ENCODE measurements around the gene CRY1. TPM values are rescaled to one million over a fixed set of nuclear protein-coding genes. Genes with fewer than 3 reads are reported as not detected.

CRY1 gene
- total and polyA plus RNA-seq, 9 of the 15 experiments (the other 6 are each of a cell fraction or from before 2014, with no cell fraction given): 8.7 to 33.3 (median 25.2) TPM

DNA sequence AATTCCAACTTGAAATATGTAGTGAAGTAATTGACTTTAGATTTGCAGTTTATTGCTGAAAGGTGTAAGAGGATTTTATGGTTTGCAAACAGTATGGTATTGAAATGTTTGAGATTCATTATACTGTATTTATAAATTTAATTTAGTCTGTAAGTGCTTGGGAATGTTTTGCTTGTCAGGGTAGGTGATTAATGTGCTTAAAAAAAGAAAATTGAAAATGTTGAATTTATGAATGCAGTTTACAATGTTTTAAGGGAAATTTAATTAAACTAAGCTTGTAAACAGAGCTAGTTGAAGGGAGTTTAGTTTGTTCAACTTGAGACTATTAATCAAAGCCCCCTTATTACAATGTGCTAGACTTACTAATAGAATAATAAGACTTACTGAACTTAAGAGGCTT is 18.0 kb upstream of the CRY1 start (continued):
- TF ChIP-seq, protein P1, sequence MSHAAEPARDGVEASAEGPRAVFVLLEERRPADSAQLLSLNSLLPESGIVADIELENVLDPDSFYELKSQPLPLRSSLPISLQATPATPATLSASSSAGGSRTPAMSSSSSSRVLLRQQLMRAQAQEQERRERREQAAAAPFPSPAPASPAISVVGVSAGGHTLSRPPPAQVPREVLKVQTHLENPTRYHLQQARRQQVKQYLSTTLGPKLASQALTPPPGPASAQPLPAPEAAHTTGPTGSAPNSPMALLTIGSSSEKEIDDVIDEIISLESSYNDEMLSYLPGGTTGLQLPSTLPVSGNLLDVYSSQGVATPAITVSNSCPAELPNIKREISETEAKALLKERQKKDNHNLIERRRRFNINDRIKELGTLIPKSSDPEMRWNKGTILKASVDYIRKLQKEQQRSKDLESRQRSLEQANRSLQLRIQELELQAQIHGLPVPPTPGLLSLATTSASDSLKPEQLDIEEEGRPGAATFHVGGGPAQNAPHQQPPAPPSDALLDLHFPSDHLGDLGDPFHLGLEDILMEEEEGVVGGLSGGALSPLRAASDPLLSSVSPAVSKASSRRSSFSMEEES (CRISPR knock-in tag; IDR thresholded peaks at IDR 0.05): no peak
- TF ChIP-seq, protein P2, sequence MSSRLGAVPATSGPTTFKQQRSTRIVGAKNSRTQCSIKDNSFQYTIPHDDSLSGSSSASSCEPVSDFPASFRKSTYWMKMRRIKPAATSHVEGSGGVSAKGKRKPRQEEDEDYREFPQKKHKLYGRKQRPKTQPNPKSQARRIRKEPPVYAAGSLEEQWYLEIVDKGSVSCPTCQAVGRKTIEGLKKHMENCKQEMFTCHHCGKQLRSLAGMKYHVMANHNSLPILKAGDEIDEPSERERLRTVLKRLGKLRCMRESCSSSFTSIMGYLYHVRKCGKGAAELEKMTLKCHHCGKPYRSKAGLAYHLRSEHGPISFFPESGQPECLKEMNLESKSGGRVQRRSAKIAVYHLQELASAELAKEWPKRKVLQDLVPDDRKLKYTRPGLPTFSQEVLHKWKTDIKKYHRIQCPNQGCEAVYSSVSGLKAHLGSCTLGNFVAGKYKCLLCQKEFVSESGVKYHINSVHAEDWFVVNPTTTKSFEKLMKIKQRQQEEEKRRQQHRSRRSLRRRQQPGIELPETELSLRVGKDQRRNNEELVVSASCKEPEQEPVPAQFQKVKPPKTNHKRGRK (tag; IDR thresholded peaks at IDR 0.05): no peak
- TF ChIP-seq CHD1 (IDR thresholded peaks at IDR 0.05; ENCODE audit: low read length): no peak

DNA sequence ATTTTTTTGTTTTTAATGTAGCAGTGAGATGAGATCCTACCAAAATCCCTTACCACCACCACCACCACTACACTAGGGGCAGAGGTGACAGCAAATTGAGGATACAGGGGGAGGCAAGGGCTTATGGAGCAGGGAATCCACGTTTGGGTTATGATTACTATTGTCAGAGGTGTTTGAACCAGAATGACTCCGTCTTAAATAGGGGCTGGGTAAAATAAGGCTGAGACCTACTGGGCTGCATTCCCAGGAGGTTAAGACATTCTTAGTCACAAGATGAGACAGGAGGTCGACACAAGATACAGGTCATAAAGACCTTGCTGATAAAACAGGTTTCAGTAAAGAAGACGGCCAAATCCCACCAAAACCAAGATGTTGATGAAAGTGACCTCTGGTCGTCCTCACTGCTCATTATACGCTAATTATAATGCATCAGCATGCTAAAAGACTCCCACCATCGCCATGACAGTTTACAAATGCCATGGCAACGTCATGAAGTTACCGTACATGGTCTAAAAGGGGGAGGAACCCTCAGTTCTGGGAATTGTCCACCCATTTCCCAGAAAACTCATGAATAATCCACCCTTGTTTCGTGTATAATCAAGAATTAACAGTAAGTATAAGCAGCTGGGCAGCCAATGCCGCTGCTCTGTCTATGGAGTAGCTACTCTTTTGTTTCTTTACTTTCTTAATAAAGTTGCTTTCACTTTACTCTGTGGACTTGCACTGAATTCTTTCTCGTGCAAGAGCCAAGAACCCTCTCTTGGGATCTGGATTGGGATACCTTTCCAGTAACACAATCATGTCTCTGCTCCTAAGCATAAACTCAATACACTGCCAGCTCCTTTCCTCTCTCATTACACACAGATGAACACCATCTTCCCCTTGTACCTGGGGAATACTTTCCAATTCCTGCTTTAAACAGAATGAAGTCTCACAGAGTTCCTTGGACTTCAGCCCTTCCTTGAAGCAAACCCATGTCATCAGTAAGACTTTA is 16.7 kb upstream of the CRY1 start:
- CTCF ChIA-PET (ENCODE audit: low intra/inter-chr PET ratio): no interaction called here
- TF ChIP-seq RFX1 (IDR thresholded peaks at IDR 0.05) (peak; percentile 95), ZFP30 (CRISPR knock-in tag; IDR thresholded peaks at IDR 0.05; ENCODE audit: borderline replicate concordance) (no peak), ZNF444 (CRISPR knock-in tag; IDR thresholded peaks at IDR 0.05) (no peak), TGIF2 (CRISPR knock-in tag; IDR thresholded peaks at IDR 0.05) (no peak), GATAD2A (IDR thresholded peaks at IDR 0.05) (no peak)
- TF ChIP-seq, protein P3, sequence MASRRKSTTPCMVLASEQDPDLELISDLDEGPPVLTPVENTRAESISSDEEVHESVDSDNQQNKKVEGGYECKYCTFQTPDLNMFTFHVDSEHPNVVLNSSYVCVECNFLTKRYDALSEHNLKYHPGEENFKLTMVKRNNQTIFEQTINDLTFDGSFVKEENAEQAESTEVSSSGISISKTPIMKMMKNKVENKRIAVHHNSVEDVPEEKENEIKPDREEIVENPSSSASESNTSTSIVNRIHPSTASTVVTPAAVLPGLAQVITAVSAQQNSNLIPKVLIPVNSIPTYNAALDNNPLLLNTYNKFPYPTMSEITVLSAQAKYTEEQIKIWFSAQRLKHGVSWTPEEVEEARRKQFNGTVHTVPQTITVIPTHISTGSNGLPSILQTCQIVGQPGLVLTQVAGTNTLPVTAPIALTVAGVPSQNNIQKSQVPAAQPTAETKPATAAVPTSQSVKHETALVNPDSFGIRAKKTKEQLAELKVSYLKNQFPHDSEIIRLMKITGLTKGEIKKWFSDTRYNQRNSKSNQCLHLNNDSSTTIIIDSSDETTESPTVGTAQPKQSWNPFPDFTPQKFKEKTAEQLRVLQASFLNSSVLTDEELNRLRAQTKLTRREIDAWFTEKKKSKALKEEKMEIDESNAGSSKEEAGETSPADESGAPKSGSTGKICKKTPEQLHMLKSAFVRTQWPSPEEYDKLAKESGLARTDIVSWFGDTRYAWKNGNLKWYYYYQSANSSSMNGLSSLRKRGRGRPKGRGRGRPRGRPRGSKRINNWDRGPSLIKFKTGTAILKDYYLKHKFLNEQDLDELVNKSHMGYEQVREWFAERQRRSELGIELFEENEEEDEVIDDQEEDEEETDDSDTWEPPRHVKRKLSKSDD (conservative IDR thresholded peaks at IDR 0.05; ENCODE audit: low read length): no peak
- TF ChIP-seq, protein P4, sequence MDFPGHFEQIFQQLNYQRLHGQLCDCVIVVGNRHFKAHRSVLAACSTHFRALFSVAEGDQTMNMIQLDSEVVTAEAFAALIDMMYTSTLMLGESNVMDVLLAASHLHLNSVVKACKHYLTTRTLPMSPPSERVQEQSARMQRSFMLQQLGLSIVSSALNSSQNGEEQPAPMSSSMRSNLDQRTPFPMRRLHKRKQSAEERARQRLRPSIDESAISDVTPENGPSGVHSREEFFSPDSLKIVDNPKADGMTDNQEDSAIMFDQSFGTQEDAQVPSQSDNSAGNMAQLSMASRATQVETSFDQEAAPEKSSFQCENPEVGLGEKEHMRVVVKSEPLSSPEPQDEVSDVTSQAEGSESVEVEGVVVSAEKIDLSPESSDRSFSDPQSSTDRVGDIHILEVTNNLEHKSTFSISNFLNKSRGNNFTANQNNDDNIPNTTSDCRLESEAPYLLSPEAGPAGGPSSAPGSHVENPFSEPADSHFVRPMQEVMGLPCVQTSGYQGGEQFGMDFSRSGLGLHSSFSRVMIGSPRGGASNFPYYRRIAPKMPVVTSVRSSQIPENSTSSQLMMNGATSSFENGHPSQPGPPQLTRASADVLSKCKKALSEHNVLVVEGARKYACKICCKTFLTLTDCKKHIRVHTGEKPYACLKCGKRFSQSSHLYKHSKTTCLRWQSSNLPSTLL (IDR thresholded peaks at IDR 0.05): 0 out of 2 replicates have a peak, but pooled peaks have one; percentile 33

More for the DNA sequence above, 16.7 kb upstream of the CRY1 start:
- BruUV-seq (replicated peaks): no TSS peak
- Histone ChIP-seq H3K36me3 (ENCODE audit: control insufficient read depth, insufficient read depth, low read length) (no peaks in the 10 kb centered on the region), H3K4me1 (replicated peaks in 1 of 2; ENCODE audit: control insufficient read depth in 2 of 2, insufficient read depth in 2 of 2, low read length in 2 of 2) (peaks cover 0 to 7% of the 10 kb centered on the region in 2 experiments; a peak in 2 of 5 replicates), H3K27ac (ENCODE audit: extremely low read depth, low read depth, low read length) (0 out of 3 replicates have a peak overlapping the region, but pooled peaks have one; percentile 15), H3K27me3 (ENCODE audit: control insufficient read depth in 2 of 2, insufficient read depth in 2 of 2, low read length in 2 of 2) (no peaks in the 10 kb centered on the region; a peak in 1 of 5 replicates), H3K79me2 (ENCODE audit: control insufficient read depth, insufficient read depth, low read length) (no peaks in the 10 kb centered on the region), H3K9me3 (replicated peaks; ENCODE audit: control insufficient read depth, insufficient read depth, low read depth, low read length) (no peaks in the 10 kb centered on the region), H3K4me3 (peak overlapping the region; percentile 2; the same call in 1 of the 2 replicates), H3K4me2 (ENCODE audit: insufficient read depth, low read length) (peak overlapping the region; percentile 66), H3K9ac (ENCODE audit: insufficient read depth in 1 of 2, low read depth in 2 of 2, low read length in 2 of 2) (no peak overlapping the region), H4K20me1 (replicated peaks; ENCODE audit: control insufficient read depth, insufficient read depth, low read length) (no peaks in the 10 kb centered on the region), H3K9me1 (ENCODE audit: control insufficient read depth, insufficient read depth, low read length) (no peaks in the 10 kb centered on the region), H2AFZ (ENCODE audit: low read depth, low read length) (peak overlapping the region; percentile 90)
- in situ Hi-C loops (cut with MboI) (no loop called here), intact Hi-C loops (cut with micrococcal nuclease) (loop anchor here (10.0 kb wide), 1 partner anchor 885 kb away; no protein-coding TSS in a partner anchor)
- 2% methylated on average over 12 of the region's 12 CpGs for WGBS (ENCODE audit: insufficient coverage, low coverage, missing lambda C conversion rate)
- FAIRE-seq (peak; percentile 80), DNase-seq (ENCODE audit: extremely low read depth in 1 of 4, low spot score in 3 of 4) (peak in 3 of 4 experiments; percentile 14 to 83 (median 36)), ATAC-seq (peak; percentile 79)
- POLR2A ChIA-PET: interaction anchor here (0.5 to 0.6 kb wide), 2 partner anchors 67 to 79 kb away, joined by 3 to 4 read pairs; no protein-coding TSS in a partner anchor

Measured in K562 (cell line).